GM21723 (cell line): ENCODE measurements around the gene CCDC63.
"Not testable (repeated sequence)": the region's sequence is repeated elsewhere in the genome, so short reads cannot be mapped to it uniquely, and the experiment has no call there.

ENCODE experiments used
- ATAC-seq: cut with Tn5 transposase; IDR thresholded peaks from one replicate; pipeline ENCODE4 v1.9.1; 2021; ENCODE audit warnings: mild to moderate bottlenecking, moderate library complexity; ENCODE audit not compliant: unreplicated experiment

The CCDC63 gene

GRCh38 chr12:110844131-110844530 is 2.7 kb upstream of the CCDC63 start:
- no peak for ATAC-seq

GRCh38 chr12:110844551-110845338 is 2.0 kb upstream of the CCDC63 start:
- ATAC-seq, result no peak

GRCh38 chr12:110845339-110845682 is 1.5 kb upstream of the CCDC63 start:
- no peak for ATAC-seq

GRCh38 chr12:110848314-110848923 is 1.6 kb downstream of the CCDC63 start:
- no peak for ATAC-seq

GRCh38 chr12:110849221-110849620 is 2.4 kb downstream of the CCDC63 start:
- no peak for ATAC-seq

- ATAC-seq, result no peak
Observed at GRCh38 chr12:110849748-110850403, 3.1 kb downstream of the CCDC63 start.

- no peak for ATAC-seq
Observed at GRCh38 chr12:110850762-110851161, 4.0 kb downstream of the CCDC63 start.

- no peak for ATAC-seq
Observed at GRCh38 chr12:110853836-110854235, 7.0 kb downstream of the CCDC63 start.

- ATAC-seq, result no peak
Observed at GRCh38 chr12:110856542-110856941, 9.8 kb downstream of the CCDC63 start.

- no peak for ATAC-seq
Observed at GRCh38 chr12:110857528-110857927, 10.7 kb downstream of the CCDC63 start.

- not testable (repeated sequence) for ATAC-seq
Observed at GRCh38 chr12:110857954-110858353, 11.2 kb downstream of the CCDC63 start.

GRCh38 chr12:110858848-110859247 is 12.1 kb downstream of the CCDC63 start:
- ATAC-seq, result no peak

- no peak for ATAC-seq
Observed at GRCh38 chr12:110860833-110861296, 14.1 kb downstream of the CCDC63 start.

- no peak for ATAC-seq
Observed at GRCh38 chr12:110861729-110862128, 14.9 kb downstream of the CCDC63 start.

- no peak for ATAC-seq
Observed at GRCh38 chr12:110862329-110862728, 15.5 kb downstream of the CCDC63 start.

GRCh38 chr12:110863161-110863560 is 16.4 kb downstream of the CCDC63 start:
- ATAC-seq, result no peak

- no peak for ATAC-seq
Observed at GRCh38 chr12:110865521-110865920, 18.7 kb downstream of the CCDC63 start.

- no peak for ATAC-seq
Observed at GRCh38 chr12:110869026-110869425, 22.2 kb downstream of the CCDC63 start.

- ATAC-seq, result no peak
Observed at GRCh38 chr12:110869803-110870202, 23.0 kb downstream of the CCDC63 start.

GRCh38 chr12:110872100-110872499 is 25.3 kb downstream of the CCDC63 start:
- ATAC-seq, result no peak

- ATAC-seq, result no peak
Observed at GRCh38 chr12:110874351-110874750, 27.6 kb downstream of the CCDC63 start.

GRCh38 chr12:110874781-110875180 is 28.0 kb downstream of the CCDC63 start:
- no peak for ATAC-seq
